SK-N-SH treated with all-trans-retinoic acid at 6 μM for 48 hours (cell line): ENCODE data around the gene TMEM131L.

Experiments used
- ATAC-seq: fragments of 200-7000 bp; cut with Tn5 transposase; 3 replicates; pipeline ENCODE4 v1.9.1; 2020; ENCODE audit warnings: mild to moderate bottlenecking, moderate library complexity
- TSHZ2 ChIP-seq: fragments of 250-450 bp; sonication (Bioruptor Pico); IDR thresholded peaks from 2 replicates; pipeline ENCODE4 v1.5.0; 2020; ENCODE audit warnings: mild to moderate bottlenecking, moderate library complexity

The TMEM131L gene

GRCh38 chr4:153684971-153685371 is 218.8 kb downstream of the TMEM131L start:
- TF ChIP-seq TSHZ2 (CRISPR knock-in tag), result no peak
- ATAC-seq, result no peak
